NT2/D1 (cell line): ENCODE measurements around the gene TEX29.

Experiments used
- YY1 ChIP-seq: IDR thresholded peaks from 2 replicates; pipeline ENCODE4 v1.6.1; 2011; ENCODE audit not compliant: insufficient read length, insufficient read depth
- ZNF274 ChIP-seq: IDR thresholded peaks from 2 replicates; pipeline ENCODE4 v1.6.1; 2011; ENCODE audit warnings: mild to moderate bottlenecking, low read depth, low read length

GRCh38 chr13:111326981-111327642 lies 6.7 kb downstream of the TEX29 start:
- TF ChIP-seq ZNF274 (no peak), YY1 (no peak)
